Adipose tissue (tissue), 3 donors: Measurements from ENCODE around the gene SYCP3. TPM values are rescaled to one million over a fixed set of nuclear protein-coding genes. Genes with fewer than 3 reads are reported as not detected.
"Not testable (repeated sequence)": the region's sequence is repeated elsewhere in the genome, so short reads cannot be mapped to it uniquely, and the experiment has no call there.

Experiments used
- H3K27ac ChIP-seq: one replicate; pipeline ENCODE4 v1.5.1; 2013; ENCODE audit warnings: low read depth, low read length
- WGBS, 3 donors: extraction: QIAGEN DNeasy Blood & Tissue Kit; methylation state at CpG; one replicate each; pipeline ENCODE4 v1.1.7; 2013; 5-methylcytosine and 5-hydroxymethylcytosine counted together
- polyA plus RNA-seq, 3 donors: library from polyadenylated mRNA; stranded (reverse); fragments of 200-250 nt; gene quantifications; one replicate each; pipeline ENCODE4 v1.2.3, GENCODE V29; 2013
- donor health status: healthy with polysubstance abuse.
- donor health status: Bipolar disorder and iron deficiency.
- donor health status: healthy.

Gene SYCP3
- polyA plus RNA-seq, 3 donors = 0.12 to 0.56 TPM; not detected in 1

- whole genome bisulfite sequencing, 3 donors = 27 to 39% (median 33%) methylated on average over 18 of the region's 18 CpGs
These were observed 42.7 kb downstream of the SYCP3 start for GRCh38 chr12:101696251-101697196.

DNA sequence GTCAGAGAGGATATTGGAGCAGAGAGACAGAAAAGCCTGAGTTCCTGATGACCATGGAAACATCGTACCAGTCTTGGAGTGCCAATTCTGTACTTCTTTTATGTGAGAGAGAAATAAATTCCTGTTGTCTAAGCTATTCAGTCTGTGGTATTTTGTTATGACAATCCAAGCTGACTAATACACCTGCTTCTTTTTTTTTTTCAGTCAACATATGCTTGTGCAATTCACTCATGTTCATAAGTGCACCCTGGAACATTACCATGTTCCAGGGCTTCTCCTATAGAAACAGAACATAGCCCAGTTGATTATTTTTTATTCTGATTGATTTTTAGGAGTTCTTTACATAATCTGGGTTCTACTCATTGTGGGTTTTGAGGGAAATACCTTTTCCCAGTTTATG, 43.6 kb downstream of the SYCP3 start:
- no peak overlapping the region for H3K27ac ChIP-seq
- 81 to 95% (median 95%) methylated on average over 1 of the region's 1 CpG for WGBS, 3 donors

More at GRCh38 chr12:101696251-101697196, 42.7 kb downstream of the SYCP3 start:
- no peak overlapping the region for H3K27ac ChIP-seq

DNA sequence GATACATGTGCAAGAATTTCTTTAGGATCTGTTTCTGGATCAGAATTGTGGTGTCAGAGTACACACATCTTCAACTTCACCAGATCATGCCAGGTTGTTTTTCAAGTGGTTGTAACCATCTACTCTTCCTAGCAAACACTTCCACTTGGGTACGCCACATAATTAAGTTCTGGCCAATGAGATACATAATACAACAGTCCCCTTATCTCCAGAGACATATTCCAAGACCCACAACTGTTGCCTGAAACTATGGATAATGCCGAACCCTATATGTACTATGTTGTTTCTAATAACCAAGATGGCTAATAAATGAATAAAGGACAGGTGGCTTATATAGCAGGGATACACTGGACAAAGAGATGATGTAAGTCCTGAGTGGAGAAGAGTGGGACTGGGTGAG, 44.3 kb downstream of the SYCP3 start:
- WGBS, 3 donors = 97 to 100% (median 98%) methylated on average over 2 of the region's 2 CpGs
- H3K27ac ChIP-seq = no peak overlapping the region

DNA sequence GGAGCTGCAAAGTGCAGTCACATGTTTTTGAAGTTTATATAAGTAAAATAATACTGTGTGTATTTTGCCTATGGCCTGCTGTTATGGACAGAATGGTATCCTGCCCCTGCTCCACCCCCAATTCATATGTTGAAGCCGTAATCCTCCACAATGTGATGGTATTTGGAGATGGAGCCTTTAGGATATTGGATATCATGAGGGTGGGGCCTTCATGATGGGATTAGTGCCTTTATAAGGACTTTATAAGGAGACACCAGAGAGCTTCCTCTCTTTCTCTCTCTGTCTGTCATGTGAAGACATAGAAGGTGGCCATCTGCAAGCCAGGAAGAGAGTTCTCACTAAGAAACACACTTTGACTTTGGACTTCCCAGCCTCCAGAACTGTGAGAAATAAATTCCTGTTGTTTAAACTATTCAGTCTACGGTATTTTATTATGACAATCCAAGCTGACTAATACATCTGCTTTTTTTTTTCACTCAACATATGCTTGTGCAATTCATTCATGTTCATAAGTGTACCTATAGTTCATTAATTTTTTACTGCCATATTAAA, 44.9 kb downstream of the SYCP3 start:
- no peak overlapping the region for H3K27ac ChIP-seq
- WGBS, 3 donors = 91 to 93% (median 92%) methylated on average over 2 of the region's 2 CpGs

DNA sequence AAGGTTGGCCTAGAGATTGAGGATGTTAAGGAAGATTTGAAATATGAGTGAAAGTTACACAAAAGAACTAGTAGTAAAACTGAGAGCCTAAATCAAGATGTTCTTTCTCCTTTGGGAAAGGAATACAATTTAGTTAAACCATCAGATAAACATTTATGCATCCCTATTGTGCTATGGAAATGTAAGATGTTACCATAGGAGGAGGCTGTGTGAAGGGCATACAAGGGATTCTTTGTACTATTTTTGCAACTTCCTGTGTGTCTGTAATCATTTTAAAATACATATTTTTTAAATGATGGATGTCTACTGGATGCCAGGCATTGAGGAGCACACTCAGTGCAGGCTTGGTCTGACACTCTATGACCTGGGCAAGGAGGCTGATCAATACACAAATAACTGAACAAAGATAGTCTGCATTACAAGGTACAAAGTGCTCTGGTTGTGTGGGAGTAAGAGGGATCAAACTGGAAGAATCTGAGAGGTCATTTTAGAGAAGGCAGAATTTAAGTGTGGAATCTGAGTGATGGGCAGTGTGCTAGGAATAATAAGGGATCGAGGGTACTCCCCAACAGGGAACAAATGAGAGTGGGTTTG, 47.7 kb downstream of the SYCP3 start:
- WGBS, 3 donors = 93 to 100% (median 97%) methylated on average over 1 of the region's 1 CpG

GRCh38 chr12:101690544-101691098, 48.6 kb downstream of the SYCP3 start:
- whole genome bisulfite sequencing, 3 donors = 56 to 74% (median 60%) methylated on average over 3 of the region's 3 CpGs
- H3K27ac ChIP-seq = no peak overlapping the region

More for the DNA sequence above, 47.7 kb downstream of the SYCP3 start:
- no peak overlapping the region for H3K27ac ChIP-seq

DNA sequence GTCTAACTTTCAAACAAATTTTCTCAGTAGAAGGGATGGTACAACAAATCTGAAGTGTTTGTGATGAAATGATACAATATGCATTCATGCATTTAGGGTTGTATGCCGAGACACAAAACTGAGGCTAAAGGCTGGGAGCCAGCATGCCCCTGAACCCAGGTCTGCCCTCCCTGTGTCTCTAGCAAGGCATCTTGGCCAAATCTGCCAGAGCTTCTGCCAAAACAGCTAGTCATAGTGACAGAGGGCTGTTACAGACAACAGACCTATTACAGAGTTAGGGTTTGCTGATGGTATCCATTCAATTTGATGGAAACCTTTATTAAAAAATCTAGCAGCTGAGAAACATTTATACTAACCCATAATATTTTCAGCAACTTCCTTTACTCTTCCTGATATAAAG, 53.1 kb downstream of the SYCP3 start:
- H3K27ac ChIP-seq = no peak overlapping the region

DNA sequence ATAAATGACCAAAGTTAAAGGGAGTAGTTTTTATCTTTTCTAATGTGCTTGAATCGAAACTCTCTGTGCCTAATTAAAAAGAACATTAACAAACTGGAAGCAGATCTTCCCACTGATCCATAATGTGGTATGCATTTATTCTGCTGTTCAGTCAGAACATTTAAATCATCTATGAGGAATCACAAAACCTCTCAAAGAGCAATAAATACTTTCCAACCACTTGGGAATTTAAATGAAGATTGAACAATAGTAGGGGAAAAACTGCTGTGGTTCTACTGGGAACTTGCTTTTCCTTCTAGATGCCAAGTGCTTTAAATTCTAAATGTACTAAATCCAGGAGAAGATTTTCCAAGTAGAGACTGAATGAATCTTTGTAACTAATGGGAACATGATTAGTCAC, 54.2 kb downstream of the SYCP3 start:
- WGBS, 3 donors = 85 to 94% (median 86%) methylated on average over 1 of the region's 1 CpG
- no peak overlapping the region for H3K27ac ChIP-seq

More for the DNA sequence above, 53.1 kb downstream of the SYCP3 start:
- 79 to 91% (median 84%) methylated on average over 1 of the region's 1 CpG for WGBS, 3 donors

DNA sequence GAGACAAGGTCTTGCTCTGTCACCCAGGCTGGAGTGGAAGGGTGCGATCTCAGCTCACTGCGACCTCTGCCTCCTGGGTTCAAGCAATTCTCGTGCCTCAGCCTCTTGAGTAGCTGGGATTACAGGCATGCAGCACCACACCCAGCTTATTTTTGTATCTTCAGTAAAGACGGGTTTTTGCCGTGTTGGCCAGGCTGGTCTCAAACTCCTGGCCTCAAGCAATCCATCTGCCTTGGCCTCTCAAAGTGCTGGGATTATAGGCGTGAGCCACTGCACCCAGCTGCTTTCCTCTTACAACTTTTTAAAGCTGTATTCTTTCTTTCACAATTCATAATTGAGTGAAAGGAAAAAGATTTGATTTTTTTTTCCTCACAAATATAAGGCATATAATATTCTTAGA, 57.6 kb downstream of the SYCP3 start:
- not testable (repeated sequence) for H3K27ac ChIP-seq
- 78 to 81% (median 81%) methylated on average over 6 of the region's 6 CpGs for WGBS, 3 donors

DNA sequence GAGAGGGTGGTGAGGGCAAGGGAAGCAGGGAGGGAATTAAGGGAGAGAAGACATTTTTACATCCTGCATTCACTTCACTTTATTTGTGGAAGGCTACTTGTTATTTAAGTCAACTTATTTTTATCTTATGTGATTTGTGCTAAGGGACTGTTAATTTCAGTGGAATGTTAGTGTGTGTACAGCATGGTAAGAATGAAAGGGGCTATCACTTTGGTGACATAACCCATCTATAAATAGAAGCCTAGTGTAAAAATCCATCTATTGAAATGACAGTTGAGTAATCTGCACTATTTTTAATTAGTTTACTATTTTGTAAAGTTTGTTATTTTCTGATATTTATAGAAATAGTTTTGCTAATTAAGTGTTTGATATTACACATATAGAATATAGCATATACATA, 58.6 kb downstream of the SYCP3 start:
- no peak overlapping the region for H3K27ac ChIP-seq

DNA sequence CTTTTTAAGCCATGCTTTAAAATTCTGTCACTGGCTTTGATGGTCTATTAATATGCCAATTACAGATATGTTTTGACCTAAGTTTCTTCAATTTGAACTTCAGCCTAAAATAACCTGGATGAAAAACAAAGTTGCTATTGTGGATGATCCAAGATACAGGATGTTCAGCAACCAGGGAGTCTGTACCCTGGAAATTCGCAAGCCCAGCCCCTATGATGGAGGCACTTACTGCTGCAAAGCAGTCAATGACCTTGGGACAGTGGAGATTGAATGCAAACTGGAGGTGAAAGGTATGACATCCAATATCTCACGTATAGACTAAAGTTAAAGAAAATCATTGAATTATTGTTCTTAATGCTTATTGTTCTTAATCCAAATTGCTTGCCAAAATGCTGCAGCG, 59.0 kb downstream of the SYCP3 start:
- WGBS, 3 donors = 61 to 84% (median 82%) methylated on average over 3 of the region's 3 CpGs
- H3K27ac ChIP-seq = no peak overlapping the region

Other genes starting within 250 kb of the SYCP3 start
- 1 to 10 TPM in 1 of 3 donors, under 1 TPM in 1, not detected in 1; 0.21 to 1.7 TPM for gene MYBPC1, start 144.5 kb downstream of the SYCP3 start, polyA plus RNA-seq
- 10 to 100 TPM; 15.3 to 64.4 (median 50.3) TPM for gene CHPT1, start 41.8 kb downstream of the SYCP3 start, polyA plus RNA-seq
- gene GNPTAB, start 91.5 kb upstream of the SYCP3 start, polyA plus RNA-seq = 10 to 100 TPM in 1 of 3 donors, 1 to 10 TPM in 2; 5.8 to 15.3 (median 9.2) TPM
- 10 to 100 TPM in 2 of 3 donors, 1 to 10 TPM in 1; 3.9 to 30.8 (median 13.1) TPM for gene DRAM1, start 138.1 kb upstream of the SYCP3 start, polyA plus RNA-seq